Activated CD8-positive, alpha-beta memory T cell treated with anti-CD3 and anti-CD28 coated beads for 36 hours (primary cell): Measurements from ENCODE around the gene OR4Q3. TPM values are rescaled to one million over a fixed set of nuclear protein-coding genes. Genes with fewer than 3 reads are reported as not detected.
"Not testable (repeated sequence)": the region's sequence is repeated elsewhere in the genome, so short reads cannot be mapped to it uniquely, and the experiment has no call there.

Source experiments
- CTCF ChIA-PET: fragments of 350-600 bp; sonication (Branson Sonifier 250); formaldehyde crosslinking; loops from one replicate; lab custom pipeline; 2021; ENCODE audit warnings: antibody characterized with exemption; lab: Charles Lee
- POLR2A ChIA-PET: fragments of 350-600 bp; sonication (Branson Sonifier 250); formaldehyde crosslinking; loops from one replicate; lab custom pipeline; 2021; ENCODE audit warnings: antibody characterized with exemption; lab: Charles Lee
- total RNA-seq, 2 experiments: library from RNA; stranded (reverse); gene quantifications; one replicate each; pipeline ENCODE4 v1.2.3, GENCODE V29; 2021

The OR4Q3 gene
- total RNA-seq, result not detected

GRCh38 chr14:19743256-19743655 is at the start of gene OR4Q3:
Gene OR4Q3 (plus strand): TSS chr14:19743571.
- CTCF ChIA-PET, result no interaction called here
- POLR2A ChIA-PET, result no interaction called here

DNA sequence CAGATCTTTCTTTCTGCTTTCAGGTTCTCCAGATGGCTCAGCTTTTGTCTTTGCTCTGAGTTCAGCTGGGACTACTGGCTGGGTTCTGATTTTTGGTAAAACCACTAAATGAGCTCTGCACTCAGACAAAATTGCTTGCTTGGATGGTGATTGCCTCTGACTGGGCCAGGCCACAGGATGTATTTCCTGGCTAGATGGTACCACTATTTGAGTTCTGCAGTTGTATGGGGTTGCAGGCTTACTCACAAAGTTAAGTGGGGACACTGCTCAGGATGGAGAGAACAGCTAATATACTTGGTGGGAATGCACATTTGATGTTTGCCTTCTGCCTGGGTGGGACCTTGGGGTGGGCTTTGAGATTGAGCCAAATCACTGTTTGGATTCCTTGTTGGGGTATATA is 14.0 kb upstream of the OR4Q3 start:
- POLR2A ChIA-PET, result interaction anchor here (0.6 kb wide), 1 partner anchor 473 kb away, joined by 10 read pairs; no protein-coding TSS in a partner anchor

DNA sequence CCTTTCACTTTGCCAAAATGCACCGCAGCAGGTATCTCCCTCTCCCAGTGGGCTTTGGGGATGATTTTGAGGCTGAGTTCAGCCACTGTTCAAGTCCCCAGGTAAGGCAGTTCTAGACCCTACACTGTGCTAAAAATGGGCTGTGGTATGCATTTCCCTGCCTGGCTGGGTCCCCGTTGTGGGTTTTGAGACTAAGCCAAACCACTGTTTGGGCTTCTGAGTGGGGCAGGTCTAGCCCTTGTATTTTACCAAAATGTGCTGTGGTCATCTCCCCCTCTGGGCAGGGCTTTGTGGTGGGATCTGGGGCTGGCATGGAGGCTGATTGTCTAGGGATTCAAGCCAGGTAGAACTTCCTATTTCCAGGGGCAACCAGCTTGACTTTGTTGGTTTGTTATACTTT is 13.6 kb upstream of the OR4Q3 start:
- POLR2A ChIA-PET, result no interaction called here
- CTCF ChIA-PET, result no interaction called here

More for the DNA sequence above, 14.0 kb upstream of the OR4Q3 start:
- CTCF ChIA-PET, result no interaction called here

- POLR2A ChIA-PET, CTCF ChIA-PET: not testable (repeated sequence)
Measured at GRCh38 chr14:19733893-19734292, 9.5 kb upstream of the OR4Q3 start.

GRCh38 chr14:19752316-19752715 is 8.9 kb downstream of the OR4Q3 start:
- CTCF ChIA-PET, POLR2A ChIA-PET: not testable (repeated sequence)

GRCh38 chr14:19754172-19754571 is 10.8 kb downstream of the OR4Q3 start:
- POLR2A ChIA-PET, result no interaction called here

GRCh38 chr14:19771491-19771890 is 28.1 kb downstream of the OR4Q3 start:
- CTCF ChIA-PET, result not testable (repeated sequence)

More at GRCh38 chr14:19754172-19754571, 10.8 kb downstream of the OR4Q3 start:
- CTCF ChIA-PET, result no interaction called here

GRCh38 chr14:19771895-19772430 is 28.6 kb downstream of the OR4Q3 start:
- POLR2A ChIA-PET, result no interaction called here
- CTCF ChIA-PET, result no interaction called here

More at GRCh38 chr14:19771491-19771890, 28.1 kb downstream of the OR4Q3 start:
- POLR2A ChIA-PET, result not testable (repeated sequence)

DNA sequence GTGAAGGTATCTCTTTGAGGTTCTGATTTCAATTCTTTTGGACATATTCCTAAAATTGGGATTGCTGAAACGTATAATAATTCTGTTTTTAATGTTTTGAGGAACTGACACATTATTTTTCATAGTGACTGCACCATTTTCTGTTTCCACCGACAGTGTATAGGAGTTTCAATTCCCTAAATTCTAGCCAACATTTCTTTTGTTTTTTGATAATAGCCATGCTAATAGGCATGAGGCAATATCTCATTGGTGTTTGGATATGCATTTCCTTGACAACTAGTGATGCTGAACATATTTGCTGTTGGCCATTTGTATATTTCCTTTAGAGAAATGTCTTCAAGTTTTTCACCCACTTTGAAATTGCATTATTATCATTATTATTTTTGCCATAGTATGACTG is 29.1 kb downstream of the OR4Q3 start:
- CTCF ChIA-PET, POLR2A ChIA-PET: not testable (repeated sequence)

DNA sequence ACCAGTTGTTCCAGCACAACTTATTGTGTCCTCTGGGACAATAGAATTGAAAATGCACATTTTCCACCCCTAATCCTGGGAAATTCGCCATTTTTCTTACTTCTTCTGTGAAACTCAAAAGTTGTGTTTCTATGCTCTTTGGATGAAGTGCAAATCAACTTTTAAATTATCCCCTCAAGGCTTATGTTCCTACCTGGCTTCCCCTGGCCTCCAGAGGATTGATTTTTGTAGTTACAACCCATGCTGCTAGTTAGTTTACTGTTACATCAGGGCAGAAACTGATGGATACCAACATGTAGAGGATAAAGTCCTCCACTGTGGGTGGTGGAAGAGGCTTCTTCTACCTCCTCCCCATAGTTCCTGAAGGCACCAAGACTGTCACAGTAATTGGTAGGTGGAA is 29.8 kb downstream of the OR4Q3 start, which contains the start of gene OR4M1:
Gene OR4M1 (plus strand): TSS at position 301 of the 400 bp plus-strand sequence. CDS start 6,819 bp downstream, outside the sequence.
- CTCF ChIA-PET, POLR2A ChIA-PET: not testable (repeated sequence)

GRCh38 chr14:19775587-19775986 is 32.2 kb downstream of the OR4Q3 start:
- ChIA-PET POLR2A (no interaction called here), CTCF (no interaction called here)

- CTCF ChIA-PET, POLR2A ChIA-PET: not testable (repeated sequence)
Measured at GRCh38 chr14:19785848-19786247, 42.5 kb downstream of the OR4Q3 start.

GRCh38 chr14:19787318-19787717 is 43.9 kb downstream of the OR4Q3 start:
- POLR2A ChIA-PET, CTCF ChIA-PET: not testable (repeated sequence)

GRCh38 chr14:19788150-19788549 is 44.8 kb downstream of the OR4Q3 start:
- POLR2A ChIA-PET, CTCF ChIA-PET: not testable (repeated sequence)

DNA sequence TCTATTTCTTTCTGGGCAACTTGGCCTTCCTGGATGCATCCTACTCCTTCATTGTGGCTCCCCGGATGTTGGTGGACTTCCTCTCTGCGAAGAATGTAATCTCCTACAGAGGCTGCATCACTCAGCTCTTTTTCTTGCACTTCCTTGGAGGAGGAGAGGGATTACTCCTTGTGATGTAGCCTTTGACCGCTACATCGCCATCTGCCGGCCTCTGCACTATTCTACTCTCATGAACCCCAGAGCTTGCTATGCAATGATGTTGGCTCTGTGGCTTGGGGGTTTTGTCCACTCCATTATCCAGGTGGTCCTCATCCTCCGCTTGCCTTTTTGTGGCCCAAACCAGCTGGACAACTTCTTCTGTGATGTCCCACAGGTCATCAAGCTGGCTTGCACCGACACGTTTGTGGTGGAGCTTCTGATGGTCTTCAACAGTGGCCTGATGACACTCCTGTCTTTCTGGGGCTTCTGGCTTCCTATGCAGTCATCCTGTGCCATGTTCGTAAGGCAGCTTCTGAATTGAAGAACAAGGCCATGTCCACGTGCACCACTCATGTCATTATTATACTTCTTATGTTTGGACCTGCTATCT is 53.2 kb downstream of the OR4Q3 start:
- POLR2A ChIA-PET, CTCF ChIA-PET: not testable (repeated sequence)

Other genes with a start within 250 kb of the OR4Q3 start
- gene OR11H2, start 29.7 kb upstream of the OR4Q3 start, total RNA-seq, result not detected
- not detected for gene OR4M1, start 29.9 kb downstream of the OR4Q3 start, total RNA-seq
- gene OR4N2, start 60.2 kb downstream of the OR4Q3 start, total RNA-seq, result not detected
- gene OR4K2, start 131.6 kb downstream of the OR4Q3 start, total RNA-seq, result not detected
- not detected for gene OR4K5, start 177.0 kb downstream of the OR4Q3 start, total RNA-seq
- not detected for gene OR4K1, start 187.3 kb downstream of the OR4Q3 start, total RNA-seq
- not detected for gene OR4K15, start 232.0 kb downstream of the OR4Q3 start, total RNA-seq